GM19324 (cell line): ENCODE measurements around the gene TSHZ1.

Experiments
- ATAC-seq: cut with Tn5 transposase; IDR thresholded peaks from one replicate; pipeline ENCODE4 v1.9.1; 2021; ENCODE audit warnings: mild to moderate bottlenecking, moderate library complexity; ENCODE audit not compliant: unreplicated experiment, low FRiP score

TSHZ1 gene

GRCh38 chr18:75210274-75211001 lies at the start of gene TSHZ1:
TSS of gene TSHZ1 (plus strand) at chr18:75210797. CDS start at chr18:75211877, 1,080 bp downstream.
- peak; percentile 17 for ATAC-seq

- ATAC-seq, result no peak
Measured at GRCh38 chr18:75161256-75162028, 49.2 kb upstream of the TSHZ1 start.

GRCh38 chr18:75162467-75162866 lies 48.1 kb upstream of the TSHZ1 start:
- ATAC-seq, result no peak

DNA sequence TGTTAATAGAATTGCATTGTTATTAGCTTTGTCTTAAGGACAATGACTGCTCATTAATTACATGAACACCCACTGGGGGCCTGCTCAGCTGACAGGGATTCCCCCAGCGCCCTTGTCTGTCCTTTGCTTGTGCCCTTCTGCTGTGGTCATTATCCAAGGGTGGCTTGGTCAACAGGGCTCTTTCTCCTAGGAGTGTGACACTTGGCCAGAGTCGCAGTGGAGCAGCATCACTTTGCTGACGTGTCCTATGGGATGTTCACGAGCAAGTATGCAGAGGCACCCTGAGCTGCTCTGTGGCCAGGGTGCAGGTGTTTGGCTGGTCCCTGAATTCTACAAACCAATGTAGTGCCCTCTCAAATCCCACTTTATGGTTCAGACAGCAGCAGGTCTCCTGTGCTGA lies 47.6 kb upstream of the TSHZ1 start:
- ATAC-seq, result no peak

DNA sequence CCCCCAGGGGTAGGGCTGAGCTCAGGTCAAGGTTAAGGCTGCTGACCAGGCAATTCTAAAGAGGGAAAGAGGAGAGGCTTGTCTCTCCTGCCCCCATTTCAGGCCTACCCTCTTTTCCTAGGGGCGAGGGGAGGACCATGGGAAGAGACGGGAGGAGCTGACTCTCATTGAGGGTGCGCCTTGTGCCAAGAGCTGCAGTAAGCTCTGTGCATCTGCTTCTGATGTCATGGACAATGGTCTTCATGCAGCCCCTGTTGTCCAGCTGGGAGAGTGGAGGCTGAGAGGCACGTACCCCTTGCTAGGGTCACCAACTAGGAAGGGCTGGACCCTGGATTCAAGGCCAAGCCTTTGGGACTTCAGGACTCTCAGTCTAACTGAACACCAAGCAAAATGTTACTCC lies 46.9 kb upstream of the TSHZ1 start:
- ATAC-seq, result no peak

DNA sequence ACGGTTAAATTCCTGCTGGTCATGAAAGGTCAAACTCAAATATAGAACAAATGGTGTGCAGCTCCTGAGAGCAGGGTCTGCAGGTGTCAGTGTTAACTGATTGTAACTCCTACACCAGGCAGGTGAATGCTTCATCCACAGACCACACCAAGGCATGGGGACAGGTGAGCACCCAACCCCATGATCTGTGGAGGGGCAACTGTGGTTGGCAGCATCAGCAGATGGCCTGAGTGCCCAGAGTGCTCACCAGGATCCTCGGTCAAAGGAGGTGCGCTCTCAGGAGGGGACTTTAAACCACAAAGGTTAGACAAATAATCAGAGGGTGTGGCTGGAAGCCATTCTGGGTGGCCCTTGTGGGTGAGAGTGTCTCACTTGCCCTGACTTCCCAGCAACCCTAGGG lies 46.1 kb upstream of the TSHZ1 start:
- no peak for ATAC-seq

DNA sequence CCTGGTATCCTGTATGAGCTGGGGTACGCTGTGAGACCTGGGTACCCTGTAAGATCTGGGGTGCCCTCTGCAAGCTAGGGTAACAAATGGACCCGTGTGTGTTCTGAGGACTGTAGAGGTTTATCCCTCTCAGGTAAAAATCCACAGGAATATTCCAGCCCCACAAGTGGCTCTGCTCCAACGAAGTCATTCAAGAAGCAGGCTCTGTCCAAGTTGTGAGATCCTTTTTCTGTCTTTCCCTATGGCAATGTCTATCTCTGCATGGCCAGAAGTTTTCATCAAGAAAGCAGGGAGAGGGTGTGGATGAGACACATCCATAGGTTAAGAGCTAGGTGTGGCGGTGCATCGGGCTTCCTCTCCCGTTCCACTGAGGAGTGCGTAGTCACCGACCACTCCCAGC lies 44.7 kb upstream of the TSHZ1 start:
- no peak for ATAC-seq

DNA sequence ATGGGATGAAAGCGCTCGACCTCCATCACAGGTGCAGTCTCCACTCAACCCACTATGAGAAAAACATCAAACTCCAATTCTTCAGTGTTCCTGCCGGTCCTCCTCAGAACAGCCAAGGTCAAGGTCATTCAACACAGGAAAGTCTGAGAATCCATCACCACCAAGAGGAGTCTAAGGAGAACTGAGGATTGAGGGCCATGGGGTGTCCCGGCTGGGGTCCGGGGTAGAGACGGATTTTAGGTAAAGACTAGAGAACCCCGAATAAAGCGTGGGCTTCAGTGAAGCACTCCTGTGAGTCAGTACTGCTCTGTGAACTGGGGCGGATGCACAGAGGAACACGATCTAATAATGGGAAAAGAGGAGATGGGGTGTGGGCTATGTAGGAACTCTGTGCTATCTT lies 43.5 kb upstream of the TSHZ1 start:
- no peak for ATAC-seq

DNA sequence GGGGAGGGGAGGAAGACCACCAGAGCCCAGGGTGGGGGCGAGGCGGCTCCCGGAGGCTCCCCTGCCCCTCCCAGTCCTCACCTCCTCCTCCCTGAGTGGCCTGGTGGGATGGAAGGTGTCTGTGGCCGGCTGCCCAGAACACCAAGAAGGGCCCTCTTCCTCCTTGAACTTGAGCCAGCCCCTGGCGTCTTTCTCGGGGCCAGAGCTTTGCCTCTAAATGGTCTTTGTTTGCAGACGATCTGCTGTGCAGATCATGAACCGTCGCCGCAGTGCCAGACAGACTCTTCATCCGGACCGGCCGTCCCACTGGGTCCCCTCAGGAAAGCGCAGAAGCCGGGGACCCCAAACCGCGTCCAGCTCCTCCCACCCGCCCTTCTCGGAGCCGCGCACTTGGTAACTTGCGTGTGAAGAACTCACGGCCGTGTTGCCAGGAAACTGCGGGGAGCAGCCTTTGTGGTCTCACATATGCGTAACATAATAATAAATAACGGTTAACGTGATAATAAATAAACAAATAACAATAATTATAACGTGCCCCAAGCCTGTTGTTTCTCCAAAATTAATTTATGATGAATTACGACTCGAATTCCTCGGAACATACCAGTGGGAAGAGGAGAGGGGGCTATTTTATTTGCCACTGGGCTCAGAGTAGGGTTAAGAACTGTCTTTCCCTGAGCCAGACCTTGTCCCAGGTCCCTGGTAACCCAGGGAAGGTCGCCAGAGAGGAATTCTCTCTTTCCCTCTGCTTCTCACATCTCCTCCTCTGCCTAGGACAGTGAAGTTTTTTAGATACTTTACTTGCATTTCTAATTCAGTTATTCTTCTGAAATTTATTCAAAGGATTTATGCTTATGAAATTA lies 42.6 kb upstream of the TSHZ1 start:
- ATAC-seq, result no peak

GRCh38 chr18:75168619-75169018 lies 42.0 kb upstream of the TSHZ1 start:
- ATAC-seq, result no peak

GRCh38 chr18:75169411-75169810 lies 41.2 kb upstream of the TSHZ1 start:
- no peak for ATAC-seq

DNA sequence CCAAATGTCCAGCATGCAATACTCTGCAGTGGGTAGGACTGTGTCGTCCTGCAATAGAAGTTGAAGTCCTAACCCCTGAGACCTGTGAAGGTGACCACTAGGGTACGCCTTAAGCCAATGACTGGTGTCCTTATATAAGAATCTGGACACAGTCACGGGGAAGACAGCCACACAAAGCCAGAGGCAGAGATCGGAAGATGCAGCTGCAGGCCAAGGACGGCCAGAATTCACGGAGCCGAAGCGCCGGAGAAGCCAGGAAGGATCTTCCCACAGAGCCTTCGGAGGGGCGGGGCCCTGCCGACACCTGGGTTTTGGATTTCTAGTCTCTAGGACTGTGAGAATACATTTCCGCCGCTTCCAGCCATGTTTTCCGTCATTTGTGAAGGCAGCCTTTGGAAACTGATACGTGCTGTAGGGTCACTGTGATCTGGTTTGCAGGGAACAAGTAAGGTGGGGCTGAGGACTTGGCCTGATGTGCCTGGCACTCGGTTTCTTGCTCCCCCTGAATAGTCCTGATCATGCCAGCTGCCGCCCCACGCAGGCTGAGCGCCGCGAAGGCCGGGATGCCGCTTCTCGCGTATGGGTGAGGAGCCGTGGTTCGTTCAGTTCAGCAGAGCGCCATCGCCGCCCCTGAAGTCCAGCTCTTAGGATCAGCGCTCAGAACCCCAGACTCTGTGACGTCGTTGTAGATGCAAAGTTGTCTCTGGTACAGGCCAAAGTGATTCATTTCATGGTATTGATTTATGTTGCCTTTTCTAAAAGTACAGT lies 40.4 kb upstream of the TSHZ1 start:
- no peak for ATAC-seq

DNA sequence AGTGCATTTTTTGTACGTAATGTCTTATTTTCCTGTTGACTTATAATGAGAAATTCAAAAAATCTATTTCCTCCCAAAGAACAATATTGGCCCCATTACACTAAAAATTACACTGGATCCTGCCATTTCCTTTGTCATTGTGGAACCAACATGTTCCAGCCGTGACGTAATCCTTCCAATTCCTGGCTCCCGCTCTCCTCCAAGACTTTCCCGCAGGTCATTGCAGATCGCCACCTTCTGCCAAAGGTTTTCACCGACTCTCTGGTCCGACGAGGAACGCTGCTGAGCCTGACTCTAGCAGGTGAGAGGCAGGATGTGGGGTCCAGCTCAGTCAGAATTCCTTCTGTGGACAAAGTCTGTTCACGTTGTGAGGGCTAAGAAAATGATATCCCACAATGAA lies 39.7 kb upstream of the TSHZ1 start:
- ATAC-seq, result no peak

DNA sequence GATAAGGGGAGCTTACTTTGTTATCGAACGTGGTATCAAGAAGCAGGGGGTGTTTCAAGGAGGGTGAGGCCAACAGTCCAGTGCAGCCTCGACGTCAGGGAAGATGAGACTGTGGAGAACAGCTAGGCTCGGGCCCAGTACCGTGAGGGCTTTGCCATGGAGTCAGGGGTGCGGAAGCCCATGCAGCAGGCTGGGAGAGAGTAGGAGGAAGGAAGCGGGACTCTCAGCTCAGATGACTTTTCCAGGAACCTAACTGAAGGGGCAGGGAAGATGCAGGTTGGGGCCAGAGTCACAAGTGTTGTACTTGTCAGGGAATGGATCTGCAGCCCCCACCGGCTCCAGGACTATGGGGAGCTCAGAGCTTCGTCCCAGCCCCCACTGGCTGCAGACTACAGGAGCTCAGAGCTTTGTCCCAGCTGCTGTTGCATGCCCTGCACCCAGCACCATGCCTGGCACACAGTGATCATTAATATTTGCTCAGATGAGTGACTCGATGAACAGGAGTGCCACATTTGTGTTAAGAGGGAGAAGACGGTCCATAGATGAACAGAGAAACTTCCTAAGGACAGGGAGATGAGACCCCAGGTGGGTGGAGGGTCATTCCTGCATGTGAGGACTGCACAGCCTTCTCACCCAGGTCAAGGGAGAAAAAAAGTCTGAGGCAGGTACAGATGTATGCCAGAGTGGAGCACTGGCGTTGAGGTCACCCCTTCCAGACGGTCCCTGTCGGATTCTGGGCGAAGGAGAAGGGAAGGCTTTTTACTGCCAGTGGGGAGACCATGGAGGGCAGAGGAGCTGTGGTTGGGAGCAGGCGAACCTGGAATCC lies 38.1 kb upstream of the TSHZ1 start:
- peak; percentile 32 for ATAC-seq

DNA sequence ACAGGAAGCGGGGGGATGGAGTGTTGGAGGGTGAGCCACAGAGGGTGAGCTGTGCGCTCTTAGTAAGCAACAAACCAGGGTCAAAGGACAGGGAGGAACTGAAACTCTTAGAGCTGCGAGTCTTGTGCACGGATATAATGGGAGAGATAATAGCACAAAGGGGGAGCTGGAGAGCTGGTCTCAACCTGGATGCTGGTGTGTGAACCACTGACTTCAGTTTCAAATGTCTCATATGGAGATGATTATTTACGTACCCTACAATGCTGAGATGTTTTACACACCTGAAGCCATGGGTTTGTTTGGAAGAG lies 37.5 kb upstream of the TSHZ1 start:
- peak; percentile 98 for ATAC-seq

DNA sequence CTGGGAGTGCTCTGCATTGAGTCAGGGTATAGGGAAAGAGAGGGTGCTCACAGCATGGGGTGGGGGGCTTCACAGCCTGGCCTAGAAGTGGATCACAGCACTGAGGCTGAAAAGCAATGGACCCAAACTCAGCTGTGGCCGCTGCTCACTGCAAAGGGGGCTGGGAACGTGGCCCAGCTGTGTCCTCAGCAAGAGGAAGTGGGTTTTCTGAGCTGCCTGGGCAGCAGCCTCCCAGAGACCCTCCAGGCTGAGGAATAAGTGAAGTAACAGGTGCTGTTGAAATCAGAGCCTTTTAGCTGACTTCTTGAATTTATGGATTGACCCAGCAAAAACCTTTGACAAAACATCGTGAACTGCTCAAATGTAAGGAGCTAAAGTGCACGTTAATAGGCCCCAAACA lies 36.9 kb upstream of the TSHZ1 start:
- ATAC-seq, result no peak

DNA sequence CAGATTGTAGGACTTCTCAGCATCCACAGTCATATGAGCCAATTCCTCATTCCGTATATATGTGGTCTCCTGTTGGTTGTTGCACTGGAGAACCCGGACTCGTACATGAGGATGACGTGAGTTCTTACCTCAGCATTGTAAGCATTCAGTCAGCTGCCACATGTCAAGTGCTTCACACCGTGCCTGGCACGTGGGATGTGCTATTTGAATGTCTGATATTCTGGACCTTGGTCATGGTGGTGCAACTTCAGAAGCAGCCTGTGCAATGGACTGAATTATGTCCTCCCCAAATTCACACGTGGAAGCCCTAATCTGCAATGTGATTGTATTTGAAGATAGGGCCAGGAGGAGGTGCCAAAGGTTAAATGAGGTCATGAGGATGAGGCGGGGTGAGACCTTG lies 33.7 kb upstream of the TSHZ1 start:
- ATAC-seq, result no peak

DNA sequence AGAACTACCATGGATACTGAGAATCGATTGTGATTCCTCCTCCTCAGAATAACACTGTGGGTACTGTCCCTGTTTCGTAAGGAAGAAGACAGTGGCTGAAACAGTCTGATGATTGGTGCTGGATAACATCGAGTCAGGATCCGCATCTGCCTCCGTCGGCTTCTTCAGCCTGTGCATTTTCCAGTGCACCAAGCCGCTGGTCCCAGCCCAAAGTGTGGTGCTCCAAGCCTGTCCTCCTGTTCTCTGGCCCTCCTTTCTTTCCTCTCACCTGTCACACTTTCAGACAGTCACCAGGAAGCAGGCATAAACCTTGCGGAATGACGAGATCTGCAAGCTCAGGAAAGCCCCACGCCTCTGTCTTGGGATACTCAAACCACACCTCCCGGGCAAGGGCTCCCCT lies 32.2 kb upstream of the TSHZ1 start:
- ATAC-seq, result no peak

DNA sequence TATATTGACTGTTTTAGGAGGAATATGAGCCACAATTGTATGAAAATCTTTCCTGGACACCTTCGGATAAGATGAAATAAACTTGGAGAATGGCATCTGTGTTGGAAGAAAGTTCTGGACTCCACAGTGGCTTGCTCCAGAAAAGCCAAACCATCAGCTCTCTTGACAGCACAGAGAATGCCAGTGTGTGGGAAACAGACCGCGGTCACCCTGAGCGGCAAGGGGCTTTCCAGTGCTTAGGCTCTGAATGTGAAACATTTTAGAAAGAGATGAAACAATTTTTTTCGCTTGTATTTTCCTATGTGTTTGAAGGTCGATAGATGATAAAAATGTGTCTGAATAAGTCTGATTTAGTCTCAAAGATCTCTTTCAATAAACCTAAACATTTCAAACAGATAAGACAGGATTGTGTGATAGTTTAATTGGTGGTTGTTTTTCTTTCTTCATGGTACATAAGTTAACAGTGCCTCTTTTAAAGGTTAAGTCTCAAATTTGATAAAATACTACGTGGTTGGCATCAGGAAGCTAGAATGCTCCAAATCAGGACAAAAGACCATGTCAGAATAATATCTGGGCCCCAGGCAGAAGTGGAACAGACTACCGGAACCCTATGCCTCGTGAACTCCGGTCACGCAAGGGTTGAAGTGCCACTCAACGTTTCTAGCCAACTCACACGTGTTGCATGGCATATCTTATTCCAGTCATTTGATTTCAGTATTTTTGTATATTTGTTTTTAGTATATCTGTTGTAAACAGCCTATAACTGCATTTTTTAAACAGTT lies 30.6 kb upstream of the TSHZ1 start:
- no peak for ATAC-seq
